A673 (cell line): ENCODE measurements around the gene MACROH2A1. TPM values are rescaled to one million over a fixed set of nuclear protein-coding genes. Genes with fewer than 3 reads are reported as not detected.

Experiments used
- BruUV-seq: library from RNA; stranded (reverse); fragments of 400-500 nt; replicated peaks from 2 replicates; lab custom pipeline; 2021; lab: Mats Ljungman, UMichigan
- CTCF ChIA-PET: fragments of 300-600 bp; sonication (Branson Sonifier 250); formaldehyde crosslinking; loops from one replicate; lab custom pipeline; 2022; ENCODE audit warnings: antibody characterized with exemption; lab: Charles Lee
- POLR2A ChIA-PET: fragments of 300-600 bp; sonication (Branson Sonifier 250); formaldehyde crosslinking; loops from one replicate; lab custom pipeline; 2022; ENCODE audit warnings: antibody characterized with exemption; ENCODE audit not compliant: low non-redundant PET; lab: Charles Lee
- DNase-seq: peaks from one replicate; pipeline ENCODE4 v3.0.0-alpha.2; 2015; ENCODE audit warnings: low spot score
- H3K27ac ChIP-seq: fragments of 200-600 bp; sonication (generic); 2 replicates; pipeline ENCODE4 v1.5.1; 2016; ENCODE audit warnings: mixed run types, low read depth, mild to moderate bottlenecking, mixed read lengths, antibody characterized with exemption, low read length; ENCODE audit not compliant: poor library complexity, severe bottlenecking
- H3K27me3 ChIP-seq: fragments of 200-600 bp; sonication (generic); replicated peaks from 2 replicates; pipeline ENCODE4 v1.6.1; 2017; ENCODE audit warnings: mixed run types, low read depth, mild to moderate bottlenecking, mixed read lengths, antibody characterized with exemption, low read length; ENCODE audit not compliant: insufficient read depth, poor library complexity
- H3K36me3 ChIP-seq: fragments of 200-600 bp; sonication (generic); 2 replicates; pipeline ENCODE4 v1.6.1; 2016; ENCODE audit warnings: mixed run types, mild to moderate bottlenecking, mixed read lengths, antibody characterized with exemption, low read length; ENCODE audit not compliant: insufficient read depth, poor library complexity, severe bottlenecking
- H3K4me1 ChIP-seq: fragments of 200-600 bp; sonication (generic); 2 replicates; pipeline ENCODE4 v1.6.1; 2017; ENCODE audit warnings: mixed run types, mild to moderate bottlenecking, mixed read lengths, antibody characterized with exemption, low read length; ENCODE audit not compliant: insufficient read depth, poor library complexity, severe bottlenecking
- H3K4me3 ChIP-seq: fragments of 200-600 bp; sonication (generic); 2 replicates; pipeline ENCODE4 v1.5.1; 2016; ENCODE audit warnings: low read depth, mixed run types, mild to moderate bottlenecking, mixed read lengths, low read length; ENCODE audit not compliant: poor library complexity, severe bottlenecking
- H3K9me3 ChIP-seq: fragments of 200-600 bp; sonication (generic); 2 replicates; pipeline ENCODE4 v1.6.1; 2016; ENCODE audit warnings: mixed run types, low read depth, mild to moderate bottlenecking, mixed read lengths, antibody characterized with exemption, low read length; ENCODE audit not compliant: poor library complexity, severe bottlenecking
- CTCF ChIP-seq: fragments of 300-800, 200-600 bp; sonication (generic); conservative IDR thresholded peaks from 2 replicates; pipeline ENCODE4 v1.5.1; 2017; ENCODE audit warnings: low read depth, mild to moderate bottlenecking, antibody characterized with exemption, low read length, moderate library complexity, mixed read lengths
- EZH2 ChIP-seq: fragments of 200-600 bp; sonication (generic); IDR thresholded peaks from 2 replicates; pipeline ENCODE4 v1.6.1; 2017; ENCODE audit warnings: borderline replicate concordance, low read depth, mild to moderate bottlenecking, mixed read lengths, antibody characterized with exemption, low read length; ENCODE audit not compliant: poor library complexity, severe bottlenecking
- intact Hi-C: fragments of 100-400 bp; cut with micrococcal nuclease; formaldehyde crosslinking; loops from one replicate; pipeline ENCODE4 v1.10.0; 2022; ENCODE audit not compliant: unreplicated experiment
- total RNA-seq: library from RNA; stranded (reverse); gene quantifications from 2 replicates; pipeline ENCODE4 v1.2.3, GENCODE V29; 2021

MACROH2A1 gene
- total RNA-seq, 1 experiment from 2014 or later = 264 TPM

GRCh38 chr5:135444881-135445280 lies 45.9 kb upstream of the MACROH2A1 start:
- H3K27me3 ChIP-seq = no peaks in the 10 kb centered on the region
- CTCF ChIA-PET = no interaction called here
- BruUV-seq = no TSS peak

GRCh38 chr5:135444360-135444759 lies 45.3 kb upstream of the MACROH2A1 start:
- no peak overlapping the region for H3K4me3 ChIP-seq
- TF ChIP-seq CTCF (no peak), EZH2 (no peak)
- H3K9me3 ChIP-seq = no peaks in the 10 kb centered on the region
- CTCF ChIA-PET = no interaction called here
- DNase-seq = no peak
- no peaks in the 10 kb centered on the region for H3K27me3 ChIP-seq
- intact Hi-C loops = no loop called here
- POLR2A ChIA-PET = no interaction called here
- no peaks in the 10 kb centered on the region for H3K4me1 ChIP-seq
- no TSS peak for BruUV-seq
- H3K36me3 ChIP-seq = no peaks in the 10 kb centered on the region
- H3K27ac ChIP-seq = no peak overlapping the region

More at GRCh38 chr5:135444881-135445280, 45.9 kb upstream of the MACROH2A1 start:
- Histone ChIP-seq H3K36me3 (no peaks in the 10 kb centered on the region), H3K4me3 (no peak overlapping the region), H3K27ac (no peak overlapping the region), H3K4me1 (no peaks in the 10 kb centered on the region), H3K9me3 (no peaks in the 10 kb centered on the region)
- DNase-seq = no peak
- no peak for TF ChIP-seq EZH2
- TF ChIP-seq CTCF = no peak
- POLR2A ChIA-PET = no interaction called here
- intact Hi-C loops = no loop called here

- intact Hi-C loops = no loop called here
- Histone ChIP-seq H3K4me3 (no peak overlapping the region), H3K36me3 (no peaks in the 10 kb centered on the region), H3K27me3 (no peaks in the 10 kb centered on the region), H3K4me1 (no peaks in the 10 kb centered on the region), H3K9me3 (no peaks in the 10 kb centered on the region), H3K27ac (no peak overlapping the region)
- POLR2A ChIA-PET = no interaction called here
- DNase-seq = no peak
- BruUV-seq = no TSS peak
- CTCF ChIA-PET = no interaction called here
- no peak for TF ChIP-seq EZH2
- no peak for TF ChIP-seq CTCF
Measured at GRCh38 chr5:135443161-135443960, 44.3 kb upstream of the MACROH2A1 start.
